ENCODE data around the gene CLCN1.

GRCh38 chr7:143346018-143346417 is 30.1 kb downstream of the CLCN1 start:
- TF ChIP-seq POLR2A (IDR thresholded peaks at IDR 0.05) = no peak
- TF ChIP-seq CTCF (IDR thresholded peaks at IDR 0.05 in 8 of 11, conservative IDR thresholded peaks at IDR 0.05 in 3 of 11) = no peak
